ENCODE results near the gene ITGB2. TPM values are rescaled to one million over a fixed set of nuclear protein-coding genes. Genes with fewer than 3 reads are reported as not detected.
A peak's percentile ranks its signal among the peaks of the same experiment; 100 is the strongest.
"Not testable (repeated sequence)": the region's sequence is repeated elsewhere in the genome, so short reads cannot be mapped to it uniquely, and the experiment has no call there.

Gene ITGB2
- total RNA-seq, 1 donor from 2014 or later = not detected

DNA sequence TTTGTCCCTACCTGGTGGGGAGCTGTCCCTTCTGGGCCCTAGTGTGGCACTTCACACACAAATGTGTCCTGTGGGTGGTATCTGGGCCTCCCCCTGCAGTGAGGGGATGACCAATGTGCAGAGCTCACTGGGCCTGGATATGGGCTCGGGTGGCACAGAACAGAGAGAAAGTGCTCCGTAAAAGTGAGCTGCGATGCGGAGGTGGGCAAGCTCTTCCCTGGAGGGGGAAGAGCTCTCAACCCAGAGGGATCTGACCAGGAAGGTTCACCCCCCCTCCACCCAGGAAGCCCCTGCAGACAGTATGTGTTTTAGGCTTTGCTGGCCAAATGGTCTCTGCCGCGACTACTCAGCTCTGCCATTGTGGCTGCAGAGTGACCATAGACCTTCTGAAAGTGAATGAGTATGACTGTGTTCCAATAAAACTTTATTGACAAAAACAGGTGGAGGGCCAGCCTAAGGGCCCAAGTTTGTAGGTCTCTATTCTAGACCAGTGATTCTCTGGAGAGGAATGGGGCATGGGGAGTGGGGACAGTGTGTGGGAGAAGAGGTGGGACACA is 8.6 kb upstream of the ITGB2 start:
- peaks cover 2% of the 10 kb centered on the region for H3K36me3 Mint-ChIP-seq
- Histone ChIP-seq H4K20me1 (ENCODE audit: low read depth) (peaks cover 11% of the 10 kb centered on the region), H3K4me1 (peaks cover 21% of the 10 kb centered on the region), H3K4me2 (no peak overlapping the region), H3K79me2 (ENCODE audit: low read depth) (no peaks in the 10 kb centered on the region), H3F3A (ENCODE audit: low read depth) (no peaks in the 10 kb centered on the region), H2AFZ (replicated peaks) (no peak overlapping the region), H3K4me3 (no peak overlapping the region), H3K27ac (no peak overlapping the region), H3K36me3 (no peaks in the 10 kb centered on the region), H3K9me3 (ENCODE audit: low read depth) (no peaks in the 10 kb centered on the region), H3K9ac (no peak overlapping the region), H3K27me3 (peaks cover 97% of the 10 kb centered on the region)
- no peak for DNase-seq (ENCODE audit: low spot score)
- H3K4me3 Mint-ChIP-seq = peak overlapping the region; percentile 48
- TF ChIP-seq EZH2phosphoT487 (IDR thresholded peaks at IDR 0.05) (no peak), EZH2 (IDR thresholded peaks at IDR 0.05) (no peak)
- TF ChIP-seq, protein P1, sequence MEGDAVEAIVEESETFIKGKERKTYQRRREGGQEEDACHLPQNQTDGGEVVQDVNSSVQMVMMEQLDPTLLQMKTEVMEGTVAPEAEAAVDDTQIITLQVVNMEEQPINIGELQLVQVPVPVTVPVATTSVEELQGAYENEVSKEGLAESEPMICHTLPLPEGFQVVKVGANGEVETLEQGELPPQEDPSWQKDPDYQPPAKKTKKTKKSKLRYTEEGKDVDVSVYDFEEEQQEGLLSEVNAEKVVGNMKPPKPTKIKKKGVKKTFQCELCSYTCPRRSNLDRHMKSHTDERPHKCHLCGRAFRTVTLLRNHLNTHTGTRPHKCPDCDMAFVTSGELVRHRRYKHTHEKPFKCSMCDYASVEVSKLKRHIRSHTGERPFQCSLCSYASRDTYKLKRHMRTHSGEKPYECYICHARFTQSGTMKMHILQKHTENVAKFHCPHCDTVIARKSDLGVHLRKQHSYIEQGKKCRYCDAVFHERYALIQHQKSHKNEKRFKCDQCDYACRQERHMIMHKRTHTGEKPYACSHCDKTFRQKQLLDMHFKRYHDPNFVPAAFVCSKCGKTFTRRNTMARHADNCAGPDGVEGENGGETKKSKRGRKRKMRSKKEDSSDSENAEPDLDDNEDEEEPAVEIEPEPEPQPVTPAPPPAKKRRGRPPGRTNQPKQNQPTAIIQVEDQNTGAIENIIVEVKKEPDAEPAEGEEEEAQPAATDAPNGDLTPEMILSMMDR (IDR thresholded peaks at IDR 0.05) = no peak
- peaks cover 2% of the 10 kb centered on the region for H3K9me3 Mint-ChIP-seq
- peaks cover 36% of the 10 kb centered on the region for H3K27me3 Mint-ChIP-seq (ENCODE audit: insufficient read depth, low read depth)
- H3K27ac Mint-ChIP-seq = peak overlapping the region; percentile 76
- peaks cover 36% of the 10 kb centered on the region for H3K4me1 Mint-ChIP-seq

DNA sequence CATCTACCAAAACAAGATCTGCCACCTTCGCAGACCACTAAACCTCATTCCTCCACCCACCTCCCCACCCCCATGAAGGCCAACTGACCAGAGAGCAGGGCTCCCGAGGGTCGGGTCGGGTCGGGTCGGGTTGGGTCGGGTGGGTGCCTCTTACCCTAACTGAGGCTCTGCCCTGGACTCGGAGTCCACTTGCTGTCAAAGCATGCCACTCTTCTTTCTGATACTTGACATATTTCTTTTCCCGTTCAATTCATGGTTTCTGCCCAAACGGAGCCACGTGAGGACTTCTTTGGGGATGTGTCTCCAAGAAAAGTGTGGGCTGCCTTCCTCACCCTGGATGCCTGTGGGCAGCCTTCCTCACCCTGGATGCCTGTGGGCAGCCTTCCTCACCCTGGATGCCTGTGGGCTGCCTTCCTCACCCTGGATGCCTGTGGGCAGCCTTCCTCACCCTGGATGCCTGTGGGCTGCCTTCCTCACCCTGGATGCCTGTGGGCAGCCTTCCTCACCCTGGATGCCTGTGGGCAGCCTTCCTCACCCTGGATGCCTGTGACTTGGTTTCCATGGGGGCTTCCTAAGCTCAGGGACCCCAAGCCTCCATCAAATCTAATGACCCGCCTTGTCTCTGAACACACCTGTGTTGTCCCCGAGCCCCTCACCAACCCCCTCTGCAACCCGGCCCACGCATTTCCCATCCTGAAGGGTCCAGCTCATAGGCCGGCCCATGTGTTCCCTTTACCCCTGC is 8.0 kb upstream of the ITGB2 start:
- Mint-ChIP-seq H3K27me3 (ENCODE audit: insufficient read depth, low read depth) (peaks cover 33% of the 10 kb centered on the region), H3K27ac (peak overlapping the region; percentile 76), H3K4me1 (peaks cover 36% of the 10 kb centered on the region), H3K4me3 (peak overlapping the region; percentile 48)
- H3K36me3 Mint-ChIP-seq; H3K79me2 ChIP-seq (ENCODE audit: low read depth); H3F3A ChIP-seq (ENCODE audit: low read depth); H3K36me3 ChIP-seq; H3K4me2 ChIP-seq; H3K9ac ChIP-seq; H3K4me3 ChIP-seq; H3K9me3 ChIP-seq (ENCODE audit: low read depth); H3K27ac ChIP-seq; H2AFZ ChIP-seq (replicated peaks); DNase-seq (ENCODE audit: low spot score); H3K9me3 Mint-ChIP-seq: not testable (repeated sequence)
- Histone ChIP-seq H4K20me1 (ENCODE audit: low read depth) (peaks cover 10% of the 10 kb centered on the region), H3K4me1 (peaks cover 21% of the 10 kb centered on the region), H3K27me3 (peaks cover 97% of the 10 kb centered on the region)

- DNase-seq (ENCODE audit: low spot score) = no peak
- Histone ChIP-seq H3K4me2 (peak overlapping the region; percentile 60), H3K9ac (no peak overlapping the region), H3K27me3 (peaks cover 97% of the 10 kb centered on the region), H3F3A (ENCODE audit: low read depth) (no peaks in the 10 kb centered on the region), H4K20me1 (ENCODE audit: low read depth) (peaks cover 5% of the 10 kb centered on the region), H2AFZ (replicated peaks) (peak overlapping the region; percentile 45), H3K4me3 (no peak overlapping the region), H3K9me3 (ENCODE audit: low read depth) (no peaks in the 10 kb centered on the region), H3K79me2 (ENCODE audit: low read depth) (no peaks in the 10 kb centered on the region), H3K27ac (no peak overlapping the region), H3K4me1 (peaks cover 21% of the 10 kb centered on the region), H3K36me3 (no peaks in the 10 kb centered on the region)
- peaks cover 4% of the 10 kb centered on the region for H3K9me3 Mint-ChIP-seq
- peaks cover 36% of the 10 kb centered on the region for H3K4me1 Mint-ChIP-seq
- H3K4me3 Mint-ChIP-seq = no peak overlapping the region
- peaks cover 2% of the 10 kb centered on the region for H3K36me3 Mint-ChIP-seq
- no peak overlapping the region for H3K27ac Mint-ChIP-seq
- peaks cover 26% of the 10 kb centered on the region for H3K27me3 Mint-ChIP-seq (ENCODE audit: insufficient read depth, low read depth)
- TF ChIP-seq, protein P1 (IDR thresholded peaks at IDR 0.05) = no peak
- TF ChIP-seq EZH2 (IDR thresholded peaks at IDR 0.05) = no peak
- TF ChIP-seq EZH2phosphoT487 (IDR thresholded peaks at IDR 0.05) = no peak
These were observed 7.1 kb upstream of the ITGB2 start for GRCh38 chr21:44927587-44928461.

All from neural progenitor cell (in vitro differentiated cells).